ENCODE results near the gene TGIF1.

- no peak for TF ChIP-seq CHD1 (IDR thresholded peaks at IDR 0.05; ENCODE audit: low read depth, low read length)
- TF ChIP-seq, protein P1, sequence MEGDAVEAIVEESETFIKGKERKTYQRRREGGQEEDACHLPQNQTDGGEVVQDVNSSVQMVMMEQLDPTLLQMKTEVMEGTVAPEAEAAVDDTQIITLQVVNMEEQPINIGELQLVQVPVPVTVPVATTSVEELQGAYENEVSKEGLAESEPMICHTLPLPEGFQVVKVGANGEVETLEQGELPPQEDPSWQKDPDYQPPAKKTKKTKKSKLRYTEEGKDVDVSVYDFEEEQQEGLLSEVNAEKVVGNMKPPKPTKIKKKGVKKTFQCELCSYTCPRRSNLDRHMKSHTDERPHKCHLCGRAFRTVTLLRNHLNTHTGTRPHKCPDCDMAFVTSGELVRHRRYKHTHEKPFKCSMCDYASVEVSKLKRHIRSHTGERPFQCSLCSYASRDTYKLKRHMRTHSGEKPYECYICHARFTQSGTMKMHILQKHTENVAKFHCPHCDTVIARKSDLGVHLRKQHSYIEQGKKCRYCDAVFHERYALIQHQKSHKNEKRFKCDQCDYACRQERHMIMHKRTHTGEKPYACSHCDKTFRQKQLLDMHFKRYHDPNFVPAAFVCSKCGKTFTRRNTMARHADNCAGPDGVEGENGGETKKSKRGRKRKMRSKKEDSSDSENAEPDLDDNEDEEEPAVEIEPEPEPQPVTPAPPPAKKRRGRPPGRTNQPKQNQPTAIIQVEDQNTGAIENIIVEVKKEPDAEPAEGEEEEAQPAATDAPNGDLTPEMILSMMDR (conservative IDR thresholded peaks at IDR 0.05; ENCODE audit: low read depth, low read length), result no peak
- no peak for TF ChIP-seq NFE2L2 (IDR thresholded peaks at IDR 0.05; ENCODE audit: low read depth, low read length)
Measured at GRCh38 chr18:3434685-3435084, 15.3 kb upstream of the TGIF1 start.

Measured in IMR-90 (cell line).